Mononuclear cell (primary cell): ENCODE measurements around the gene CLVS2. TPM values are rescaled to one million over a fixed set of nuclear protein-coding genes. Genes with fewer than 3 reads are reported as not detected.

Source experiments
- H3K27me3 ChIP-seq: 2 replicates; pipeline ENCODE4 v1.6.0; 2011; ENCODE audit warnings: low read length, control low read depth; ENCODE audit not compliant: insufficient read depth
- H3K4me1 ChIP-seq: 2 replicates; pipeline ENCODE4 v1.5.1; 2011; ENCODE audit warnings: mild to moderate bottlenecking, low read length, control low read depth; ENCODE audit not compliant: insufficient read depth
- H3K4me3 ChIP-seq: 2 replicates; pipeline ENCODE4 v1.5.1; 2011; ENCODE audit warnings: mild to moderate bottlenecking, low read length, moderate library complexity
- H3K9me3 ChIP-seq: 2 replicates; pipeline ENCODE4 v1.5.1; 2011; ENCODE audit warnings: low read depth, mild to moderate bottlenecking, control low read depth, low read length
- total RNA-seq: library from RNA; depleted of rRNA; stranded (reverse); fragments of >200 nt; gene quantifications from one replicate; pipeline ENCODE4 v1.2.3, GENCODE V29; 2012

Gene CLVS2
- total RNA-seq, 1 donor, result under 0.01 TPM

GRCh38 chr6:123007885-123008284 is 11.8 kb downstream of the CLVS2 start:
- Histone ChIP-seq H3K27me3 (no peaks in the 10 kb centered on the region), H3K4me1 (no peaks in the 10 kb centered on the region), H3K4me3 (no peak overlapping the region), H3K9me3 (no peaks in the 10 kb centered on the region)

GRCh38 chr6:123009059-123009458 is 13.0 kb downstream of the CLVS2 start:
- H3K4me3 ChIP-seq, result no peak overlapping the region

GRCh38 chr6:123014835-123015234 is 18.8 kb downstream of the CLVS2 start:
- Histone ChIP-seq H3K4me3 (no peak overlapping the region), H3K27me3 (no peaks in the 10 kb centered on the region), H3K4me1 (no peaks in the 10 kb centered on the region), H3K9me3 (no peaks in the 10 kb centered on the region)

More at GRCh38 chr6:123009059-123009458, 13.0 kb downstream of the CLVS2 start:
- Histone ChIP-seq H3K4me1 (no peaks in the 10 kb centered on the region), H3K9me3 (no peaks in the 10 kb centered on the region), H3K27me3 (no peaks in the 10 kb centered on the region)

GRCh38 chr6:123016431-123017103 is 20.5 kb downstream of the CLVS2 start:
- H3K4me1 ChIP-seq, result no peaks in the 10 kb centered on the region
- no peaks in the 10 kb centered on the region for H3K27me3 ChIP-seq
- no peaks in the 10 kb centered on the region for H3K9me3 ChIP-seq
- no peak overlapping the region for H3K4me3 ChIP-seq

GRCh38 chr6:123017104-123017682 is 21.2 kb downstream of the CLVS2 start:
- H3K9me3 ChIP-seq, result no peaks in the 10 kb centered on the region
- no peak overlapping the region for H3K4me3 ChIP-seq
- no peaks in the 10 kb centered on the region for H3K27me3 ChIP-seq
- H3K4me1 ChIP-seq, result no peaks in the 10 kb centered on the region

GRCh38 chr6:123022975-123023374 is 26.9 kb downstream of the CLVS2 start:
- H3K4me3 ChIP-seq, result no peak overlapping the region
- no peaks in the 10 kb centered on the region for H3K9me3 ChIP-seq
- H3K27me3 ChIP-seq, result no peaks in the 10 kb centered on the region
- no peaks in the 10 kb centered on the region for H3K4me1 ChIP-seq

- Histone ChIP-seq H3K4me3 (no peak overlapping the region), H3K9me3 (no peaks in the 10 kb centered on the region), H3K27me3 (no peaks in the 10 kb centered on the region), H3K4me1 (no peaks in the 10 kb centered on the region)
Measured at GRCh38 chr6:123024976-123025375, 28.9 kb downstream of the CLVS2 start.

GRCh38 chr6:123027408-123027807 is 31.4 kb downstream of the CLVS2 start:
- no peaks in the 10 kb centered on the region for H3K27me3 ChIP-seq
- H3K9me3 ChIP-seq, result no peaks in the 10 kb centered on the region
- no peaks in the 10 kb centered on the region for H3K4me1 ChIP-seq
- no peak overlapping the region for H3K4me3 ChIP-seq

- no peaks in the 10 kb centered on the region for H3K4me1 ChIP-seq
- no peak overlapping the region for H3K4me3 ChIP-seq
- no peaks in the 10 kb centered on the region for H3K27me3 ChIP-seq
- no peaks in the 10 kb centered on the region for H3K9me3 ChIP-seq
Measured at GRCh38 chr6:123028263-123028662, 32.2 kb downstream of the CLVS2 start.

- H3K4me1 ChIP-seq, result no peaks in the 10 kb centered on the region
- H3K9me3 ChIP-seq, result no peaks in the 10 kb centered on the region
- H3K27me3 ChIP-seq, result no peaks in the 10 kb centered on the region
- H3K4me3 ChIP-seq, result no peak overlapping the region
Measured at GRCh38 chr6:123030282-123030681, 34.2 kb downstream of the CLVS2 start.

GRCh38 chr6:123036648-123037047 is 40.6 kb downstream of the CLVS2 start:
- Histone ChIP-seq H3K4me3 (no peak overlapping the region), H3K4me1 (no peaks in the 10 kb centered on the region), H3K9me3 (no peaks in the 10 kb centered on the region), H3K27me3 (no peaks in the 10 kb centered on the region)

- Histone ChIP-seq H3K4me3 (no peak overlapping the region), H3K4me1 (no peaks in the 10 kb centered on the region), H3K9me3 (no peaks in the 10 kb centered on the region), H3K27me3 (no peaks in the 10 kb centered on the region)
Measured at GRCh38 chr6:123039431-123039830, 43.4 kb downstream of the CLVS2 start.

- H3K4me1 ChIP-seq, result no peaks in the 10 kb centered on the region
- H3K9me3 ChIP-seq, result no peaks in the 10 kb centered on the region
- no peak overlapping the region for H3K4me3 ChIP-seq
- no peaks in the 10 kb centered on the region for H3K27me3 ChIP-seq
Measured at GRCh38 chr6:123042401-123042800, 46.4 kb downstream of the CLVS2 start.

GRCh38 chr6:123044341-123044860 is 48.4 kb downstream of the CLVS2 start:
- Histone ChIP-seq H3K4me1 (no peaks in the 10 kb centered on the region), H3K9me3 (no peaks in the 10 kb centered on the region), H3K4me3 (no peak overlapping the region), H3K27me3 (no peaks in the 10 kb centered on the region)

- Histone ChIP-seq H3K27me3 (no peaks in the 10 kb centered on the region), H3K4me3 (no peak overlapping the region), H3K9me3 (no peaks in the 10 kb centered on the region), H3K4me1 (no peaks in the 10 kb centered on the region)
Measured at GRCh38 chr6:123053602-123054225, 57.7 kb downstream of the CLVS2 start.
